Tibial artery (tissue), 4 donors: ENCODE data around the gene IFNLR1.
"Not testable (repeated sequence)": the region's sequence is repeated elsewhere in the genome, so short reads cannot be mapped to it uniquely, and the experiment has no call there.

ENCODE experiments used
- DNase-seq, 2 donors: peaks; one replicate each; pipeline ENCODE4 v3.0.0-alpha.2; 2019
- H3K27ac ChIP-seq, 2 donors: fragments of 200-600 bp; sonication (generic) in 1 of 2; 1 replicate in 1 of 2; 2 replicates in 1 of 2; pipeline ENCODE4 v1.5.1; 2018 to 2019; ENCODE audit warnings: mild to moderate bottlenecking in 1 of 2
- H3K27me3 ChIP-seq, 2 donors: fragments of 200-600 bp; sonication (generic) in 1 of 2; one replicate each; pipeline versions ENCODE4 v1.5.1 to v1.6.0; 2016 to 2019
- H3K36me3 ChIP-seq, 3 donors: fragments of 200-600 bp; sonication (generic) in 2 of 3; one replicate each; pipeline ENCODE4 v1.5.1; 2016 to 2019; ENCODE audit warnings: mild to moderate bottlenecking in 2 of 3
- H3K4me1 ChIP-seq, 4 donors: fragments of 200-600 bp; sonication (generic) in 2 of 4; 1 replicate in 3 of 4; 2 replicates in 1 of 4; pipeline ENCODE4 v1.5.1; 2016 to 2019
- H3K4me3 ChIP-seq, 2 donors: fragments of 200-600 bp; sonication (generic) in 1 of 2; 1 replicate in 1 of 2; 2 replicates in 1 of 2; pipeline ENCODE4 v1.5.1; 2018 to 2019; ENCODE audit warnings: mild to moderate bottlenecking in 2 of 2
- H3K9me3 ChIP-seq, 3 donors: fragments of 200-600 bp; sonication (generic) in 1 of 3; one replicate each; pipeline ENCODE4 v1.5.1; 2016 to 2019
- intact Hi-C: fragments of 100-400 bp; cut with DNase I; formaldehyde crosslinking; loops from one replicate; pipeline ENCODE4 v1.15.0; 2023; ENCODE audit warnings: low total_unique reads
- TF ChIP-seq, protein P1 (sequence below), 2 experiments: fragments of 200-600 bp in 1 of 2; fragments of 450-650 bp in 1 of 2; IDR thresholded peaks; one replicate each; pipeline ENCODE4 v1.5.1; 2017 to 2019; ENCODE audit warnings: antibody characterized with exemption in 2 of 2, mild to moderate bottlenecking in 1 of 2, moderate library complexity in 1 of 2

IFNLR1 gene

DNA sequence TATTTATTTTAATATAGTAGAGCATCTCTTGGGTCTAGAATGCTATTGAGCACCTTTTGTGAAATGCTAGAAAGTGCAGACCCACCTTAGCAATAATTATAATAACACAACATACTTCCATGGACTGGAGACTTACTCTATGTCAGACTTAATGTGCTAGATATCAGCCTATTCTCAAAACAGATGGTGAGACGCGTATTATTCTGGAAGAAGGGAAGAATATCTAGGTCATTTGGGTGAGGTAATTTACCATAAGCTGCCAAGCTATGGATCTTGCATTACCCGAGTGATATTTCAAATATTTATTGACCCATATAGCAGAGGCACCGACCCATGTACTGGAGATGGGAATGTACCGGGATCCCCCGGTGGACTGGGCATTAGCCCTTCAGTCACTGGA, 20.6 kb upstream of the IFNLR1 start:
- DNase-seq, result no peak
- Histone ChIP-seq H3K36me3 (no peaks in the 10 kb centered on the region), H3K27ac (no peak overlapping the region), H3K9me3 (no peaks in the 10 kb centered on the region), H3K4me1 (peaks cover 0 to 6% (median 0%) of the 10 kb centered on the region in 4 donors), H3K4me3 (no peak overlapping the region), H3K27me3 (peaks cover 0 to 27% of the 10 kb centered on the region in 2 donors)
- intact Hi-C loops, result no loop called here
- TF ChIP-seq, protein P1, sequence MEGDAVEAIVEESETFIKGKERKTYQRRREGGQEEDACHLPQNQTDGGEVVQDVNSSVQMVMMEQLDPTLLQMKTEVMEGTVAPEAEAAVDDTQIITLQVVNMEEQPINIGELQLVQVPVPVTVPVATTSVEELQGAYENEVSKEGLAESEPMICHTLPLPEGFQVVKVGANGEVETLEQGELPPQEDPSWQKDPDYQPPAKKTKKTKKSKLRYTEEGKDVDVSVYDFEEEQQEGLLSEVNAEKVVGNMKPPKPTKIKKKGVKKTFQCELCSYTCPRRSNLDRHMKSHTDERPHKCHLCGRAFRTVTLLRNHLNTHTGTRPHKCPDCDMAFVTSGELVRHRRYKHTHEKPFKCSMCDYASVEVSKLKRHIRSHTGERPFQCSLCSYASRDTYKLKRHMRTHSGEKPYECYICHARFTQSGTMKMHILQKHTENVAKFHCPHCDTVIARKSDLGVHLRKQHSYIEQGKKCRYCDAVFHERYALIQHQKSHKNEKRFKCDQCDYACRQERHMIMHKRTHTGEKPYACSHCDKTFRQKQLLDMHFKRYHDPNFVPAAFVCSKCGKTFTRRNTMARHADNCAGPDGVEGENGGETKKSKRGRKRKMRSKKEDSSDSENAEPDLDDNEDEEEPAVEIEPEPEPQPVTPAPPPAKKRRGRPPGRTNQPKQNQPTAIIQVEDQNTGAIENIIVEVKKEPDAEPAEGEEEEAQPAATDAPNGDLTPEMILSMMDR (IDR thresholded peaks at IDR 0.05), result no peak

DNA sequence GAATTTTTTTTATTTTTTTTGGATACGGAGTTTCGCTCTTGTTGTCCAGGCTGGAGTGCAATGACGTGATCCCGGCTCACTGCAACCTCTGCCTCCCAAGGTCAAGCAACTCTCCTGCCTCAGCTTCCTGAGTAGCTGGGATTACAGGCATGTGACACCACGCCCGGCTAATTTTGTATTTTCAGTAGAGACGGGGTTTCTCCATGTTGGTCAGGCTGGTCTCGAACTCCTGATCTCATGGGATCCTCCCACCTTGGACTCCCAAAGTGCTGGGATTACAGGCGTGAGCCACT, 20.3 kb upstream of the IFNLR1 start:
- H3K9me3 ChIP-seq, H3K4me1 ChIP-seq, DNase-seq, H3K27ac ChIP-seq, H3K36me3 ChIP-seq, H3K4me3 ChIP-seq, intact Hi-C loops: not testable (repeated sequence)
- H3K27me3 ChIP-seq, result peaks cover 0 to 27% of the 10 kb centered on the region in 2 donors

GRCh38 chr1:24206516-24207394, 19.7 kb upstream of the IFNLR1 start:
- Histone ChIP-seq H3K4me1 (peaks cover 0 to 11% (median 0%) of the 10 kb centered on the region in 4 donors), H3K36me3 (no peaks in the 10 kb centered on the region), H3K27me3 (peaks cover 0 to 27% of the 10 kb centered on the region in 2 donors), H3K4me3 (no peak overlapping the region), H3K9me3 (no peaks in the 10 kb centered on the region), H3K27ac (no peak overlapping the region)
- intact Hi-C loops, result no loop called here
- DNase-seq, result no peak
- TF ChIP-seq, protein P1 (IDR thresholded peaks at IDR 0.05), result no peak

GRCh38 chr1:24206083-24206464, 19.0 kb upstream of the IFNLR1 start:
- peaks cover 0 to 27% of the 10 kb centered on the region in 2 donors for H3K27me3 ChIP-seq
- H3K4me1 ChIP-seq, result peaks cover 0 to 11% (median 0%) of the 10 kb centered on the region in 4 donors
- H3K36me3 ChIP-seq, result no peaks in the 10 kb centered on the region
- intact Hi-C loops, result no loop called here
- DNase-seq, result no peak
- H3K4me3 ChIP-seq, result no peak overlapping the region
- TF ChIP-seq, protein P1 (IDR thresholded peaks at IDR 0.05), result no peak
- H3K27ac ChIP-seq, result no peak overlapping the region
- no peaks in the 10 kb centered on the region for H3K9me3 ChIP-seq

GRCh38 chr1:24205345-24206082, 18.4 kb upstream of the IFNLR1 start:
- Histone ChIP-seq H3K9me3 (no peaks in the 10 kb centered on the region), H3K36me3 (no peaks in the 10 kb centered on the region), H3K27me3 (peaks cover 0 to 28% of the 10 kb centered on the region in 2 donors), H3K4me3 (no peak overlapping the region), H3K4me1 (peaks cover 0 to 11% (median 0%) of the 10 kb centered on the region in 4 donors), H3K27ac (no peak overlapping the region)
- TF ChIP-seq, protein P1 (IDR thresholded peaks at IDR 0.05), result no peak
- intact Hi-C loops, result no loop called here
- DNase-seq, result no peak

- TF ChIP-seq, protein P1 (IDR thresholded peaks at IDR 0.05), result no peak
Observed at GRCh38 chr1:24204116-24204515, 17.0 kb upstream of the IFNLR1 start.

More at GRCh38 chr1:24204116-24204515, 17.0 kb upstream of the IFNLR1 start:
- H3K27me3 ChIP-seq, result peaks cover 0 to 35% of the 10 kb centered on the region in 2 donors
- intact Hi-C loops, result no loop called here
- H3K36me3 ChIP-seq, result no peaks in the 10 kb centered on the region
- H3K27ac ChIP-seq, result no peak overlapping the region
- H3K9me3 ChIP-seq, result no peaks in the 10 kb centered on the region
- H3K4me1 ChIP-seq, result peaks cover 0 to 11% (median 0%) of the 10 kb centered on the region in 4 donors
- no peak for DNase-seq
- H3K4me3 ChIP-seq, result no peak overlapping the region
